ENCODE measurements around the gene CEP72.
"Not testable (repeated sequence)": the region's sequence is repeated elsewhere in the genome, so short reads cannot be mapped to it uniquely, and the experiment has no call there.

- TF ChIP-seq CTCF (IDR thresholded peaks at IDR 0.05; ENCODE audit: low read depth, low read length, poor library complexity, severe bottlenecking); EZH2phosphoT487 (IDR thresholded peaks at IDR 0.05; ENCODE audit: borderline replicate concordance, low read length): not testable (repeated sequence)
These were observed 67.2 kb downstream of the CEP72 start for GRCh38 chr5:679166-679895.
